Stimulated activated naive CD8-positive, alpha-beta T cell treated with anti-CD3 and anti-CD28 coated beads, Interleukin-15, Interleukin-2, amounts not matched to agents 100 ng/mL and 50 ng/mL, for 24 hours (primary cell): ENCODE data around the gene OR6B1.
"Not testable (repeated sequence)": the region's sequence is repeated elsewhere in the genome, so short reads cannot be mapped to it uniquely, and the experiment has no call there.

ENCODE experiments used
- H3K27ac Mint-ChIP-seq: one replicate; pipeline ENCODE4 v1.8.0; 2021; ENCODE audit warnings: mild to moderate bottlenecking, mixed read lengths
- H3K27me3 Mint-ChIP-seq: one replicate; pipeline ENCODE4 v1.8.0; 2021; ENCODE audit warnings: mixed read lengths
- H3K36me3 Mint-ChIP-seq: one replicate; pipeline ENCODE4 v1.8.0; 2021; ENCODE audit warnings: low read depth, mixed read lengths
- H3K4me1 Mint-ChIP-seq: one replicate; pipeline ENCODE4 v1.8.0; 2021; ENCODE audit warnings: low read depth, mixed read lengths
- H3K4me3 Mint-ChIP-seq: one replicate; pipeline ENCODE4 v1.8.0; 2021; ENCODE audit warnings: mild to moderate bottlenecking, mixed read lengths
- H3K9me3 Mint-ChIP-seq: one replicate; pipeline ENCODE4 v1.8.0; 2021; ENCODE audit warnings: mixed read lengths

The OR6B1 gene

DNA sequence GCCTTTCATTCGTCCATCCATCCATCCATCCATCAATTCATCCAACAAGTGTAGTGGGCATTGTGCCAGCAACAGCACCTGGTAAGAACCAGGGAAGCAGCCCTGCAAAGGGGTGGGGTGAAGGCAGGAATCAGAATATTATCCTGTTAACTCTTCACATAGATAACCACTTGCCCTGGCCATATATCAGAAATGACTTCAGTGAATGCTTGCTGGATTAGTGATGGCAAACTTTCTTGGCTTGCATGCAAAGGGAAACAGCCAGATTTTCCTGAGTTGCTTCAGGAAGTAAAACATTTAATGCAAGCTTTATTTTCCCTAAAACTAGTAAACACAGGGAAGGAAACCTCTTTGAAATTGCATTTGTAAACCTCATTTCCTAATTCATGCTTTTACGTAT is 49.4 kb downstream of the OR6B1 start:
- H3K4me3 Mint-ChIP-seq: no peak overlapping the region
- H3K27ac Mint-ChIP-seq: no peak overlapping the region

DNA sequence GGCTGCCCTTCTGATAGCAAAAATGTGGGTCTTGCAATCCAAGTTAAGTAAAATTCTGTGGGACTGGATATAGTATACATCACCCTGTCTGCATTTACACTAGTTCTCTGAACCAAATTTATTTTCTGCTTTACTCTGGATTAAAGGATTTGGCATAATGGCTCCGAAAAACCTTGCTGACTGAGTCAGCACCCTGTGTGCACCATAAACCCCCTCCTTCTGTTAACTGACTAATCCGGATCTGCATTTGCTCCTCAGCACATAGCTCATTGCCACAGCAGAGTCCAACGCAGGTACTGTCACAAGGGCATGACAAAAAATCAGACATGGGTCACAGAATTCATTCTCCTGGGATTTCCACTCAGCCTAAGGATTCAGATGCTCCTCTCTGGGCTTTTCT is 50.0 kb downstream of the OR6B1 start:
- Mint-ChIP-seq H3K36me3 (no peaks in the 10 kb centered on the region), H3K9me3 (no peaks in the 10 kb centered on the region), H3K27ac (no peak overlapping the region), H3K4me3 (no peak overlapping the region), H3K27me3 (peaks cover 1% of the 10 kb centered on the region), H3K4me1 (no peaks in the 10 kb centered on the region)

More for the DNA sequence above, 49.4 kb downstream of the OR6B1 start:
- Mint-ChIP-seq H3K9me3 (no peaks in the 10 kb centered on the region), H3K4me1 (no peaks in the 10 kb centered on the region), H3K27me3 (peaks cover 6% of the 10 kb centered on the region), H3K36me3 (no peaks in the 10 kb centered on the region)

DNA sequence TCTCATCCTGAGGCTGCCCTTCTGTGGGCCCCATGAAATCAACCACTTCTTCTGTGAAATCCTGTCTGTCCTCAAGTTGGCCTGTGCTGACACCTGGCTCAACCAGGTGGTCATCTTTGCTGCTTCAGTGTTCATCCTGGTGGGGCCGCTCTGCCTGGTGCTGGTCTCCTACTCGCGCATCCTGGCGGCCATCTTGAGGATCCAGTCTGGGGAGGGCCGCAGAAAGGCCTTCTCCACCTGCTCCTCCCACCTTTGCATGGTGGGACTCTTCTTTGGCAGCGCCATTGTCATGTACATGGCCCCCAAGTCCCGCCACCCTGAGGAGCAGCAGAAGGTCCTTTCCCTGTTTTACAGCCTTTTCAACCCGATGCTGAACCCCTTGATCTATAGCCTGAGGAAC is 50.8 kb downstream of the OR6B1 start:
- not testable (repeated sequence) for H3K27me3 Mint-ChIP-seq, H3K36me3 Mint-ChIP-seq, H3K4me3 Mint-ChIP-seq, H3K9me3 Mint-ChIP-seq, H3K27ac Mint-ChIP-seq, H3K4me1 Mint-ChIP-seq

DNA sequence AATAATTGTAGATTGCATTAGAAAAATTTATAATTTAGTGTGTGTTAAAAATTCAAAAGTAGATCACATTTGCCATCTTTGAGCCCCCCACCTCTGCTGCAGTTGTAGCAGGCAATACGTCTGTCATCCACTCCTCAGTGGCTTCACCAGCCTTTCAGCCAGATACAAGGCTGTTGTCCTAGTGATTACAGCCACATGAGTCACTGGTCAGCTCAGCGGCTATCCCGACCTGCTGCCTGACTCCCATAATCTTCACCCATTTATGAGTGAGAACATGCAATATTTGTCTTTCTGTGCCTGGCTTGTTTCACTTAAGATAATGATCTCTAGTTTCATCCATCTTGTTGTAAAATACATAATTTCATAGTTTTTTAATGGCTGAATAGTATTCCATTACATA is 57.8 kb downstream of the OR6B1 start:
- Mint-ChIP-seq H3K9me3 (no peaks in the 10 kb centered on the region), H3K27ac (peak overlapping the region; percentile 22), H3K4me1 (no peaks in the 10 kb centered on the region), H3K36me3 (no peaks in the 10 kb centered on the region), H3K27me3 (peaks cover 3% of the 10 kb centered on the region), H3K4me3 (no peak overlapping the region)
